Hematopoietic multipotent progenitor cell treated with erythropoietin and hydrocortisone succinate and interleukin-3 and kit ligand, for 15 days (in vitro differentiated cells): ENCODE data around the gene TUBB3.
"Not testable (repeated sequence)": the region's sequence is repeated elsewhere in the genome, so short reads cannot be mapped to it uniquely, and the experiment has no call there.

ENCODE experiments used
- DNase-seq: peaks from one replicate; pipeline ENCODE4 v3.0.0-alpha.2; 2015; ENCODE audit warnings: low spot score

Gene TUBB3

DNA sequence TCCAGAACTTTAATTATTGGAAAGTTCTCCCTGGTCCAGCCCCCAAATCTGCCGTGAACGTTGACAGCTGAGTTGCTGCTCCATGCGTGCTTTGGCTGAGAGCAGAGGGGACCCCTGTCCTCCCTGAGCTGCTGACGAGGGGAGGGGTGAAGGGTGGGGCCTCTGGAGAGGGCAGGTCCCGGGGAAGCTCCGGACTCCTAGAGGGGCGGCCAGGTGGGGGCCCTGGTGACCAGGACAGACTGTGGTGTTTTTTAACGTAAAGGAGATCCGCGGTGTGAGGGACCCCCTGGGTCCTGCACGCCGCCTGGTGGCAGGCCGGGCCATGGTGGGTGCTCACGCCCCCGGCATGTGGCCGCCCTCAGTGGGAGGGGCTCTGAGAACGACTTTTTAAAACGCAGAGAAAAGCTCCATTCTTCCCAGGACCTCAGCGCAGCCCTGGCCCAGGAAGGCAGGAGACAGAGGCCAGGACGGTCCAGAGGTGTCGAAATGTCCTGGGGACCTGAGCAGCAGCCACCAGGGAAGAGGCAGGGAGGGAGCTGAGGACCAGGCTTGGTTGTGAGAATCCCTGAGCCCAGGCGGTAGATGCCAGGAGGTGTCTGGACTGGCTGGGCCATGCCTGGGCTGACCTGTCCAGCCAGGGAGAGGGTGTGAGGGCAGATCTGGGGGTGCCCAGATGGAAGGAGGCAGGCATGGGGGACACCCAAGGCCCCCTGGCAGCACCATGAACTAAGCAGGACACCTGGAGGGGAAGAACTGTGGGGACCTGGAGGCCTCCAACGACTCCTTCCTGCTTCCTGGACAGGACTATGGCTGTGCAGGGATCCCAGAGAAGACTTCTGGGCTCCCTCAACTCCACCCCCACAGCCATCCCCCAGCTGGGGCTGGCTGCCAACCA is 4.4 kb upstream of the TUBB3 start, which contains the start of gene MC1R:
TSS of gene MC1R (plus strand) at position 410 of the 895 bp plus-strand sequence. CDS start at position 807, 397 bp downstream.
- DNase-seq, result no peak

DNA sequence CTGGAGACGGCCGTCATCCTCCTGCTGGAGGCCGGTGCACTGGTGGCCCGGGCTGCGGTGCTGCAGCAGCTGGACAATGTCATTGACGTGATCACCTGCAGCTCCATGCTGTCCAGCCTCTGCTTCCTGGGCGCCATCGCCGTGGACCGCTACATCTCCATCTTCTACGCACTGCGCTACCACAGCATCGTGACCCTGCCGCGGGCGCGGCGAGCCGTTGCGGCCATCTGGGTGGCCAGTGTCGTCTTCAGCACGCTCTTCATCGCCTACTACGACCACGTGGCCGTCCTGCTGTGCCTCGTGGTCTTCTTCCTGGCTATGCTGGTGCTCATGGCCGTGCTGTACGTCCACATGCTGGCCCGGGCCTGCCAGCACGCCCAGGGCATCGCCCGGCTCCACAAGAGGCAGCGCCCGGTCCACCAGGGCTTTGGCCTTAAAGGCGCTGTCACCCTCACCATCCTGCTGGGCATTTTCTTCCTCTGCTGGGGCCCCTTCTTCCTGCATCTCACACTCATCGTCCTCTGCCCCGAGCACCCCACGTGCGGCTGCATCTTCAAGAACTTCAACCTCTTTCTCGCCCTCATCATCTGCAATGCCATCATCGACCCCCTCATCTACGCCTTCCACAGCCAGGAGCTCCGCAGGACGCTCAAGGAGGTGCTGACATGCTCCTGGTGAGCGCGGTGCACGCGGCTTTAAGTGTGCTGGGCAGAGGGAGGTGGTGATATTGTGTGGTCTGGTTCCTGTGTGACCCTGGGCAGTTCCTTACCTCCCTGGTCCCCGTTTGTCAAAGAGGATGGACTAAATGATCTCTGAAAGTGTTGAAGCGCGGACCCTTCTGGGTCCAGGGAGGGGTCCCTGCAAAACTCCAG is 3.4 kb upstream of the TUBB3 start:
- no peak for DNase-seq

DNA sequence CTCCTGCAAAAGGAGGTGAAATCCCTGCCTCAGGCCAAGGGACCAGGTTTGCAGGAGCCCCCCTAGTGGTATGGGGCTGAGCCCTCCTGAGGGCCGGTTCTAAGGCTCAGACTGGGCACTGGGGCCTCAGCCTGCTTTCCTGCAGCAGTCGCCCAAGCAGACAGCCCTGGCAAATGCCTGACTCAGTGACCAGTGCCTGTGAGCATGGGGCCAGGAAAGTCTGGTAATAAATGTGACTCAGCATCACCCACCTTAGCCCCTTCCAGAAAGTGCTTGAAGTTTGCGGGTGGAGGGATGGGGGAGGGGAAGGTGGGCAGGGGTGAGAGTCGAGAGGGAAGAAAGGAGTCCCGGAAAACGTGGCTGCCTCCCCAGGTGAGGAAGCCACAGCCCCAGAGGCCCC is 2.4 kb upstream of the TUBB3 start:
- DNase-seq, result no peak

DNA sequence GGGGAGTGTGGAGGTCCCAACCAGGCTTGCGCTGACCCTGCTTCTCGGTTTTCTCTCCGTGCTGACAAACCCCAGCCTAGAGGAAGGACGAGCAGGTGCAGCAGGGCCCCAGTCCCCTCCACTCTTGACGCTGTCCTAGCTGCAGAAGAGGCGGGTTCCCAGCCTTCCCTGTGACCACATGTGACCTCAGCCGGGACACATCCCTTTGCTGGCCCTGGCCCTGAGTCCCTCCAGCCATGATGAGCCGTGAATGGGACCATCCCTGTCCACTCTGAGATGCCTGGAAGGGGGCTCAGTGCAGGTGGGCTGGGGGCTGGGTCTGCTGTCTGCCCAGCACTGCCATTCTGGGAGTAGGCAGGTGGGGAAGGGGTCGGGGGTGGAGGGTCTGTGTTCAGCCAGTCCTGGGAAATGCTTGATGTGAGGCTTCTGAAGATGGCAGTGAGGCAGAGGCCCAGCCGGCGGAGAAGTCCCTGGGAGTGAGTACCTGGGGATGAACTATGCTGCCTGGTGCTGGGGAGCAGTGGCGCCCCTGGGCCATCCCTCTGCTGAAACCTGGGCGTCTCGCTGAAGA is 1.9 kb upstream of the TUBB3 start:
- DNase-seq, result no peak

DNA sequence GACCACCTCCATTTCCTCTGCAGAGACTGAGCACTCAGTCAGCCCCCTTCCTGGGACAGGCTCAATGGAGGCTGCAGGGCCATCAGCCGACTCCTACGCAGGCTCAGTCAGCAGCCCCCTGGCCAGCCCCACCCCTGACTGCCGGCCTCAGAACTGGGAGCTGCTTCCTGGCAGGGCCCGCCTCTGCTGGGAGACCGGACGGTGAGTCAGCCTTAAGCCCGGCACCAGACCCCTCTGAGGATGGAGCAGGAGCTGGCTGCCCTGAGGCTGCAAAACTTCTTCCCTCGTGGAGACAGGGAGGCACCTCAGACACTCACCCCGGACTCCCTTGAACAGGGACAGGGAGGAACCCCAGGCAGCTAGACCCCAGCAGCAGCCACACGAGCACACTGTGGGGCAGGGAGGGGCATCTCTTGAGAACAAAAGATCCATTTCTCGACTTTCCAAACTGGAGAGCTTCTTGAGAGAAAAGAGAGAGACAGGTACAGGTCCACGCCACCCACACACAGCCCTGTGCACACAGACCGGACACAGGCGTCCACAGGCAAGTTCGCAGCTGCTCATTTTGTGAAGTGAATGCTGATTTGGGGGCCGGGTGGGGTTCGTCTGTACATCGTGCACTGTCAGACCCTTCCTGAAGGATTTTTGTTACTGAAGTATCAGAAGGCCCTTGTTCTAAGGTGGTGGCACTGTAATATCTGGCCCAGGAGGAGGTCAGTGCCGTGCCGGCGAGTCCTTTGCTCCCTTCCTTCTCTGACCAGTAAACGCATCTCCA is 1.3 kb upstream of the TUBB3 start:
- no peak for DNase-seq

DNA sequence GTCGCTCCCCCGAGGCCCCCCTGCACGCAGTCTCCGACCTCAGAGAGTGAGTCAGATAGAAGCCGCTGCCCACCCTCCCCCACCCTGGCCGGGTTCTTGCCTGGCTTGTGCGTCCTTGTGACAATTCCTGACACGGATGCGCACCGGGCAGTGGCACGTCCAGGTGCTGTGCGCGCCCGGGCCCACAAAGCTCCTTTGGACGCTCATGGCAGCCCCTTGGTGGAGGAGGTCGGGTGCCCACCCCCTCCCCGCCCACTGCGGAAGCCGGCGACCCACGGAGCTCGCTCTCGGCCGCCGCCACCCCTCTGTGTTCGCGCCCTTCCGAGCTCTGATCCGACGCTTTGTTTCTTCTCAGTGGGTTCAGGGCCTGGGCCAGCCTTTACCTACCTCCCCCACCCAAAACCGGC is 662 bp upstream of the TUBB3 start:
- DNase-seq, result no peak

DNA sequence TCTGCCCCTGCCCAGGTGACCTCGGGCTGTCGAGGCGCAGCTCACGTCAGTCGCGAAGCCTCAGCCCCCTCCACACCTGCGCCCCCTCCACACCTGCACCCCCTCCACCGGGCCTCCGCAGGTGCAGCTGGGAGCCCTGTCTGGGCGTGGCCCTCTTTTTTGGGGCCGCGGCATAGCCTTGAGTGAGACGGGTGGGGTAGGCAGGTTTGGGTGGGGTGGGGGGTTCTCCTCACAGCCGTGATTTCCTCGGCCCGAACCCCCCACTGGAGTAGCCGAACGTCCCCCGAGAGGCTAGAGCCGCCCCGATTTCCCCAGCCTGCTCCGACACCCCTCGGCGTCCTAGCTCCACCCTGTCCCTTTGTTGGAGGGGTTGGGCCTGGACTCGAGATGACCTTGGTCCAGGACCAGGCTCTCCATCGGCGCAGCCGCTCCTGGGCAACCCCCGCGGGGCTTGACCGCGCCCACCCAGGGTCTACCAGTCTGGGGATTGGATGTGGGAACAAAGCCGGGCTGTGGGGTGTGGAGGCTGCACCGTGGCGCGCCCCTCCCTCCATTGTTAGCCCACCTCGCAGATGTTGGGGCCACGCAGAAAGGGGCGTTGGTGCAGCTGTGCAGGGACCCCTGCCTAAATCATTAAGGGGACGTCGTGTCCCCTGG is 626 bp downstream of the TUBB3 start:
- no peak for DNase-seq

DNA sequence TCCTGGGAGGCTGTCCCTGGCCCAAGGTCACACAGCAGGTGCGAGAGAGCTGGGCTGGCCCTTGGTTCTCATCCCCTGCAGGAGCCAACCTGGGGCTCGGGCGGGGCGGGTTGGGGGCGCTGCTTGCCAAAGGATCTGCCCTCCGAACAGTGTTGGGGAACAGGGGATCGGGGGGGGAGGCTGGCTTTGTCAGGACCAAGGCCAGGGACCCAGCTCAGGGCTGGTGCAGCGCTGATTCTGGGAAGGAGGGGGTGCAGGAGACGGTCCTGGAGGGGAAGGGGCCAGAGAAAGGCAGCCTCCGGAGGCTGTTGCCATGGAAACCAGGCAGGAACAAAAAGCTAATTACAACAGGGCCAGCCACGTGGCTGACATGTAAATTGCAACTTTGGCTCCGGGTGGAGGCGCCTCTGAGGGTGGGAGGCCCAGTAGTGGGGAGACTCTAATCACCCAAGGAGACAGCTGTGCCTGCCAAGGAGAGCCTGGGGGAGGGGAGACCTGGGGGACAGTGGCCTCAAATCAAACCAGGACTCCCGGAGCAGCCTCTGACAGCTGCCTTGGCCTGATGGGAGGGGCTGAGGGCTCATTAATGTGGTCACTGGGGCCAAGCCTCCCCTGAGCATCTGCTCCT is 1.3 kb downstream of the TUBB3 start:
- DNase-seq, result no peak

DNA sequence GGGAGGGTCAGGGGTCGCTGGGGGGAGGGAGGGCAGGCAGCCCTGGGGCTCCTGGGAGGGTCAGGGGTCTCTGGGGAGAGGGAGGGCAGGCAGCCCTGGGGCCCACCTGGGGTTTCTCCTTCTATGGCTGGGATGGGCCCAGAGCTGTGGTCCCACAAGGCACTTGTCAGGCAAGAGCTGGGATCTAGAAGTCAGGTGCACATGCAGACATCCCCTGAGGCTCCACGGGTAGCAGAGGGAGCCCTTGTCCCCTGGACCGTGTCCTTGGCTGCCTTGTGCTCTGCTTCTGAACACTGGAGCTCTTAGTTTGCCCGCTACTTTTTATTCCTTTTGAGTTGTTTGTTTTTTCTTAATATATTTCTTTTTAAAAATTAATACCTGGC is 1.8 kb downstream of the TUBB3 start:
- no peak for DNase-seq

DNA sequence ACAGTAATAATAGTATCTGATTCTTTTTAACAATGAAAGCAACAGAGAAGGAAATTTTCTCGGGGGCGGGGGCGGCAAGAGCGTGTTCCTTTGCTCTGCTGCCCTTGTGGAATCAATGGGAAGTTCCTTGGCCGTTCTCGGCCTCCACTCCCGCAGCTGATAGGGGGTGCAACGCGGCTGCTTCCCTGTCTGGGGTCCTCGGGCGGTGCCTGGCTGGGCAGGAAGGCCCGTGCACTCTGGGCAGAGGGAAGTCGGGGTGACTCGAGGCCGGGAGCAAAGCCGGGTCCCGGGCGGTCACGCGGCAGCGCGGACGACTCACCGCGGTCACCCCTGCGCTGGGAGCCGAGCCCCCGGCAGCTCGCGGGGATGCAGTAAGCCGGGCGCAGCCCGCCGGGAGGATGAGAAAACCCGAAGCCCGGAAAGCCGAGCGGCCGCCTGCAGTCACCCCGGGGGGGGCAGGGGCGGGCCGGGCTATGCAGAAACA is 2.5 kb downstream of the TUBB3 start:
- DNase-seq, result no peak

DNA sequence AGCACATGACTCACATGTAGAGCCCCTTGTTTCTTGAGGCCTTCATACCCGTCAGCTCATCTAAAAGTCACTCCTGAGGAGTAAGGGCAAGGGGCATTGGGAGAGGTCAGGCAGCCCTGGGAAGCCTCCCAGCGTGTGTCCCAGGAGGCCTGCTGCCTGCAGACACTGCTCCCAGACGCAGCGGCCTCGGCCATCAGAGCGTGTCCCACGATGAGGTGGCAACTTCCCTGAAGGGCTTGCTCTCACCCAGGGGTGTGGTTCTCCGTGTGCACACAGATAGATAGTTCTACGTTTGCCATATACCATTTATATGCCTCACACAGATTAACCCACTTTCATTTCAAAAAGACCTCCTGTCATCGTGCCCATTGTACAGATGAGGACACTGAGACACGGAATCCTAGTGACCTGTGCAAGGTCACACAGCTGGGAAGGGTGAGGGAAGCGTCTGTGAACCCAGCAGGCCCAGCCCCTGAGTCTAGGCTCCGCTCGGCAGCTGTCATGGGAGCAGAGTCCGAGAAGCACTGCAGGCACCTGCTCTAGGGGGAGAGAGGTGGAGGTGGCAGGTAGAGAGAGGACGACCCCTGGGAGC is 8.3 kb downstream of the TUBB3 start:
- DNase-seq, result no peak

DNA sequence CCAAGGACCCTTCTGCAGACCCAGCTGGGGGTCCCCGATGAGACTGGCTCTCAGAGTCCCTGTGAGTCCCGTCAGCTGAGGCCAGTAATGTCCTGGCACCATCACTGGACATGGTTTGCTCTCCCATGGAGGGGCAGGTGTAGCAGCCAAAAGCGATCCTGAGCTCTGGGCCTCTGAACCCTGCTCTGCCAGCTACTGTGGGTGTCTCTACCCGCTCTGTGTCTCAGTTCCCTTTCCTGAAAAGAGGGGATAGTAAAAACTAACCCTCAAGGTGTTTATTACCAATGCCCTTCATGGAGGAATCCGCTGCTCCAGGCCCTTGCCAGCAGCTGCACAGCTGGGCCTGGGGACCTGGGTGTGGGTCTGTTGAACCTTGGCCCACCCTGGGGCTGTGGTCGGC is 8.8 kb downstream of the TUBB3 start:
- DNase-seq, result no peak

DNA sequence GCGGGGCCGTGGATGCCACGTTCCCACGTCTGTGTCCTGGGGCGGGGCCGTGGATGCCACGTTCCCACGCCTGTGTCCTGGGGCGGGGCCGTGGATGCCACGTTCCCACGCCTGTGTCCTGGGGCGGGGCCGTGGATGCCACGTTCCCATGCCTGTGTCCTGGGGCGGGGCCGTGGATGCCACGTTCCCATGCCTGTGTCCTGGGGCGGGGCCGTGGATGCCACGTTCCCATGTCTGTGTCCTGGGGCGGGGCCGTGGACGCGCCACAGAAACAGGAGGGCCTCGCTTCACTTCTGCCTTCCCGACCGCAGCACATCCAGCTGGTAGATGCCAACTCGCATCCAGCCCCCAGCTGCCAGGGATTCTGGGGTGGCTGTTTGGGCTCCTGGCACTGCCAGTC is 10.9 kb downstream of the TUBB3 start:
- not testable (repeated sequence) for DNase-seq

DNA sequence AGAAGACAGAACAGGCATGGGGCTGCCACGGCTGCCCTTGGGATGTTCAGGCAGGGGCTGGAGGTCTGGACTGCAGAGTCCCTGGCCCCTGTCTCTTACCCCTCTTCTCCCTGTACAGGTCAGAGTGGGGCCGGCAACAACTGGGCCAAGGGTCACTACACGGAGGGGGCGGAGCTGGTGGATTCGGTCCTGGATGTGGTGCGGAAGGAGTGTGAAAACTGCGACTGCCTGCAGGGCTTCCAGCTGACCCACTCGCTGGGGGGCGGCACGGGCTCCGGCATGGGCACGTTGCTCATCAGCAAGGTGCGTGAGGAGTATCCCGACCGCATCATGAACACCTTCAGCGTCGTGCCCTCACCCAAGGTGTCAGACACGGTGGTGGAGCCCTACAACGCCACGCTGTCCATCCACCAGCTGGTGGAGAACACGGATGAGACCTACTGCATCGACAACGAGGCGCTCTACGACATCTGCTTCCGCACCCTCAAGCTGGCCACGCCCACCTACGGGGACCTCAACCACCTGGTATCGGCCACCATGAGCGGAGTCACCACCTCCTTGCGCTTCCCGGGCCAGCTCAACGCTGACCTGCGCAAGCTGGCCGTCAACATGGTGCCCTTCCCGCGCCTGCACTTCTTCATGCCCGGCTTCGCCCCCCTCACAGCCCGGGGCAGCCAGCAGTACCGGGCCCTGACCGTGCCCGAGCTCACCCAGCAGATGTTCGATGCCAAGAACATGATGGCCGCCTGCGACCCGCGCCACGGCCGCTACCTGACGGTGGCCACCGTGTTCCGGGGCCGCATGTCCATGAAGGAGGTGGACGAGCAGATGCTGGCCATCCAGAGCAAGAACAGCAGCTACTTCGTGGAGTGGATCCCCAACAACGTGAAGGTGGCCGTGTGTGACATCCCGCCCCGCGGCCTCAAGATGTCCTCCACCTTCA is 11.7 kb downstream of the TUBB3 start:
- no peak for DNase-seq

DNA sequence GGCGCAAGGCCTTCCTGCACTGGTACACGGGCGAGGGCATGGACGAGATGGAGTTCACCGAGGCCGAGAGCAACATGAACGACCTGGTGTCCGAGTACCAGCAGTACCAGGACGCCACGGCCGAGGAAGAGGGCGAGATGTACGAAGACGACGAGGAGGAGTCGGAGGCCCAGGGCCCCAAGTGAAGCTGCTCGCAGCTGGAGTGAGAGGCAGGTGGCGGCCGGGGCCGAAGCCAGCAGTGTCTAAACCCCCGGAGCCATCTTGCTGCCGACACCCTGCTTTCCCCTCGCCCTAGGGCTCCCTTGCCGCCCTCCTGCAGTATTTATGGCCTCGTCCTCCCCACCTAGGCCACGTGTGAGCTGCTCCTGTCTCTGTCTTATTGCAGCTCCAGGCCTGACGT is 12.5 kb downstream of the TUBB3 start:
- not testable (repeated sequence) for DNase-seq

DNA sequence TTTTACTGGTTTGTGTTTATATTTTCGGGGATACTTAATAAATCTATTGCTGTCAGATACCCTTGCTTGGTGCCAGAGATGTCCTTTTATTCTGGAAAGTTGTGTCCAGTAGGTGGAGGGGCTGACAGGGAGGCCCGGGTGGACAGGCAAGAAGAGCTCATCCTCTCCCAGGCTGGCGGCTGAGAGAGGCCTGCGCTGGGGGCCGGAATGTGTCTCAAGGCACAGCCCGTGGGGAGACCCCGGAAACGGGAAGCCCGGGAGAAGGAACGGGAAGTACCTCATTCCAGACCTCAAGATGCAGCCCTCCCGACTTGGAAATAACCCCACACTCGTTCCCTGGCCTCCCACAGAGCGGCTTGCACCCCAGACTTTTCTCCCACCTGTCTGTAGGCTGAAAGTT is 12.9 kb downstream of the TUBB3 start:
- no peak for DNase-seq

DNA sequence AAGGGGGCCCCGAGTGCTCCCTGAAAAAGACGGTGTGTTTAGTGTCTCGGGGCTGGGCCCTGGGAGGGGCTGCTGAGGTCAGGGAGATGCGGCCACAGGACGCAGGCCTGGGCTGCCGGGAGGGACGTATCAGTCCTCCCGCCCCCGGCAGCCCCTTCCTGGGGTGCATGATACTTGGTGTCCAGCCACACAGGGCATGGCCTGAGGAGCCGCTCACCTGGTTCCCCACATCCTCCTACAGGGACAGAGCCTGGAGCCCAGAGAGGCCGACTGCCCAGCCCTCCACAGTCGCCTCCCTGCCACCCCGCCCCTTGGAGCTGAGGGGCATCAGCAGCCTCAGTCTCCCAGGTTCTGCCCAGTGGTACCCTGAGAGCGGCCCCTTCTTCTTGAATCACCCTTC is 13.4 kb downstream of the TUBB3 start:
- no peak for DNase-seq

DNA sequence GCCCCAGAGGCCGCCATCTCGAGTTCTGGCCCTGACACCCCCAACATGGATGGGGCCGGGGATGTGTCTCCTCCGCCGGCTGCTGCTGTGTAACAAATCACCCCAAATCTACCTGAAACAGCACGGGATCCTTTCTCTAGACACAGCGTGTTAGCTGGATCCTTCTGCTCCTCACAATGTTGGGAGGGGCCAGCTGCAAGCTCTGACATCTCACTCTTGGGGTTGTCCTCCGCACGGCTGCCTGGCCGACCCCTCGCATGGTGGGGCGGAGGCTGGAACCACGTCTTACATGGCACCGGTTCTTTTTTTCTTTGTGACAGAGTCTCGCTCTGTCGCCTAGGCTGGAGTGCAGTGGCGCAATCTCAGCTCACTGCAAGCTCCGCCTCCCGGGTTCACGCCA is 13.8 kb downstream of the TUBB3 start:
- no peak for DNase-seq

DNA sequence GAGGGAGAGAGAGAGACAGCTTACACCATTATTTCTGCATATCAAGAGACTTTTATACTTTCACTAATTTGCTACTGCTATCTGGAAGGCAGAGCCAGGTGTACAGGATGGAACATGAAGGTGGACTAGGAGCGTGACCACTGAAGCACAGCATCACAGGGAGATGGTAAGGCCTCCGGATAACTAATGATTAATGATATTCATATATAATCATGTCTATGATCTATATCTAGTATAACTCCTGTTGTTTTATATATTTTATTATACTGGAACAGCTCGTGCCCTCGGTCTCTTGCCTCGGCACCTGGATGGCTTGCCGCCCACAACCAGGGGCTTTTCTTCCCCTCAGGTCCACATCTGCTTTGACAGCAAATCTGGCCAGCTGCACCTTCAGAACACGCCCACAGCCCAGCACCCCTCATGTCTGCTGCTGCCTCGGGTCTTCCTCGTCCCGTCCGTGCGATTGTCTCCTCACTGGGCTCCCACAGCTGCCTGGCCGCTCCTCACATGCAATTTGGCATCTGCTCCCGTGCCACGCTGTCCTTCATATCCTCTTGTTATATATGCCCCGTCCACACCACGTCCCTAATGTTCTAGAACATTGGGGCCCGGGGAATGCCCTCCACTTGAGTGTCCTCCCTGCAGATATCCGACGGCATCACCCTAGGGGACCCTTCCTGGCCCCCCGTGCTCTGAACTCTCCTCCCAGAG is 15.2 kb downstream of the TUBB3 start:
- no peak for DNase-seq
